ENCODE measurements around the gene CRYBB1.

Gene CRYBB1

GRCh38 chr22:26656891-26657851 is 39.3 kb upstream of the CRYBB1 start, which contains the start of gene MIAT:
TSS of gene MIAT (plus strand) at chr22:26657588.
- Histone ChIP-seq H3K9ac (peak within 1 kb of the TSS; percentile 71), H3K27me3 (peaks cover 40% of the 10 kb centered on the region), H3K4me2 (peak within 1 kb of the TSS; percentile 92), H3K27ac (peak within 1 kb of the TSS; percentile 43; the same call in 1 of the 2 replicates), H4K20me1 (no peaks in the 10 kb centered on the region), H3K9me3 (no peaks in the 10 kb centered on the region), H3K4me3 (peak within 1 kb of the TSS; percentile 59), H3K36me3 (no peaks in the 10 kb centered on the region), H3K4me1 (peaks cover 31% of the 10 kb centered on the region)
- TF ChIP-seq Cebpa-rat (IDR thresholded peaks at IDR 0.05) = no peak

DNA sequence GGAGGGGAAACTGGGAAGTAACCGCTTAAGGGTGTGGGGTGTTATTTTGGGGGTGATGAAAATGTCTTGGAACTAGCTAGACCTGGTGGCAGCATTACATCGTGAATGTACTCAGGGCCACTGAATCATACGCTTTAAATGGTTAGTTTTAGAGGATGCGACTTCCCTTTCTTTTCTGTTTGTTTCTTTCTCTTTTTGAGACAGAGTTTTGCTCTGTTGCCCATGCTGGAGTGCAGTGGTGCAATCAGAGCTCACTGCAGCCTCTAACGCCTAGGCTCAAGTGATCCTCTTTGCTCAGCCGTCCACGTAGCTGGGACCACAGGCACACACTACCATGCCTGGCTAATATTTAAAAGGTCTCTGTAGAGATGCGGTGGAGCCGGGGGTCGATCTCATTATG is 34.0 kb upstream of the CRYBB1 start:
- Histone ChIP-seq H3K27me3 (peaks cover 24% of the 10 kb centered on the region), H4K20me1 (no peaks in the 10 kb centered on the region), H3K4me3 (no peak overlapping the region), H3K4me2 (peak overlapping the region; percentile 11; the same call in 1 of the 2 replicates), H3K9ac (no peak overlapping the region), H3K4me1 (peaks cover 44% of the 10 kb centered on the region), H3K27ac (no peak overlapping the region), H3K9me3 (no peaks in the 10 kb centered on the region), H3K36me3 (no peaks in the 10 kb centered on the region)
- no peak for TF ChIP-seq Cebpa-rat (IDR thresholded peaks at IDR 0.05)

DNA sequence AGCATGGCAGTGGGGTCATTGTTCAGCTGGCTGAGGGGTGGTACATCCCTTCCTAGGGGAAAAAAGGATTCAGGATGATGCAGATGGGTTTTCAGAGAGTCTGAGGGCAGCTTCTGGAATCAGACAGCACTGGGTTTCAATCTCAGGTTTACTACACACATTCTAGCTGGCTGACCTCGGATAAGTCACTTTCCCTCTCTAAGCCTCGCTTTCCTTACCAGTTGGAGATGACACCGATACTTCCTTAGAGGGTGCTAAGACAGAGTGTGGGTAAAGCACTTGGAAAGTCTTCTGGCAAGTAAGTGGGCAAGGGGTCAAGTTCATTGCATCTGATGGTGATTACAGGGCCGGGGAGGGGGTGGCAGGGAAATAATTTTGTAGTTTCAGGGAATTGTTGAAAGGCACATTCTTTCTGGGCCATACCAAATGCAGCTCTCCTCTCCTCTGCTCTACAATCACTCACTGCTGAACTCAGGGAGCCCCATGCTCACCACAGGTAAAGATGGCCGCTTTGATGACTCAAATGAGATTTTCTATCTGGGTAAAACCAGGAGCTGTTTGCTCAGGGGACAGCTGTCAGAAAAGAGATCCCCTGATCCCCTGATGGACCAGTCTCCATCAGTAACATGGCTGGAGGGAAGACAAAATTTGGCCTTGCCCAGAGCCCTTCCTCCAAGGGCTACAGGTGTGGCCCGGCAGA is 33.0 kb upstream of the CRYBB1 start:
- TF ChIP-seq Cebpa-rat (IDR thresholded peaks at IDR 0.05) = no peak
- Histone ChIP-seq H3K9ac (no peak overlapping the region), H3K9me3 (no peaks in the 10 kb centered on the region), H3K4me2 (peak overlapping the region; percentile 11; the same call in 1 of the 2 replicates), H3K36me3 (no peaks in the 10 kb centered on the region), H3K27me3 (peaks cover 15% of the 10 kb centered on the region), H3K27ac (no peak overlapping the region), H4K20me1 (no peaks in the 10 kb centered on the region), H3K4me3 (no peak overlapping the region), H3K4me1 (peaks cover 53% of the 10 kb centered on the region)

- Histone ChIP-seq H3K27me3 (peaks cover 9% of the 10 kb centered on the region; the same call in 1 of the 2 replicates), H3K9ac (peak overlapping the region; percentile 44), H3K4me3 (peak overlapping the region; percentile 49), H3K4me2 (peak overlapping the region; percentile 87), H3K36me3 (no peaks in the 10 kb centered on the region), H3K27ac (peak overlapping the region; percentile 59), H4K20me1 (no peaks in the 10 kb centered on the region), H3K4me1 (peaks cover 74% of the 10 kb centered on the region), H3K9me3 (no peaks in the 10 kb centered on the region)
- no peak for TF ChIP-seq Cebpa-rat (IDR thresholded peaks at IDR 0.05)
Observed at GRCh38 chr22:26648528-26649388, 30.9 kb upstream of the CRYBB1 start.

- Histone ChIP-seq H3K4me2 (peak overlapping the region; percentile 87), H3K9me3 (no peaks in the 10 kb centered on the region), H3K27me3 (peaks cover 9% of the 10 kb centered on the region; the same call in 1 of the 2 replicates), H4K20me1 (no peaks in the 10 kb centered on the region), H3K27ac (peak overlapping the region; percentile 59), H3K4me1 (peaks cover 81% of the 10 kb centered on the region), H3K9ac (peak overlapping the region; percentile 44), H3K4me3 (peak overlapping the region; percentile 49), H3K36me3 (no peaks in the 10 kb centered on the region)
- TF ChIP-seq Cebpa-rat (IDR thresholded peaks at IDR 0.05) = no peak
Observed at GRCh38 chr22:26648011-26648497, 30.2 kb upstream of the CRYBB1 start.

DNA sequence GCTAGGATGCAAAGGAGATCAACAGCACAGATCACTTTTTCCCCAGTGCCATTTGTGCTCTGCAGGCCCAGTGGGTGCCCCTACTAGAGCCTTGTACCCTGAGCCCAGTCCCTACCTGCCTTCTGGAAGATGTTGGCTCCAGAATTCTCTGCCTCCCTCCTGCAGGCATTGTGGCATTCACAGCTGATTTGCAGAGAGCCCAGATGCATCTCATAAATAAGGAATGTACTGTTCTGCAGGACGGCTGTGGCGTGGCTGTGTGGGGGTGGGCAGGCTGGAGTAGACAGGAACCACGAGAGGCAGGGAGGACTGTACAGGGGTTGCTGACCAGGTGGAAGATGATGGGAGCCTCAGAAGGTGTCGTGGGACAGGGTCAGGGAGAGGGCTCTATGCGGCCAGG is 28.3 kb upstream of the CRYBB1 start:
- TF ChIP-seq Cebpa-rat (IDR thresholded peaks at IDR 0.05) = no peak
- no peaks in the 10 kb centered on the region for H3K9me3 ChIP-seq
- peaks cover 87% of the 10 kb centered on the region for H3K4me1 ChIP-seq
- H4K20me1 ChIP-seq = no peaks in the 10 kb centered on the region
- no peak overlapping the region for H3K4me3 ChIP-seq
- no peaks in the 10 kb centered on the region for H3K36me3 ChIP-seq
- 0 out of 2 replicates have a peak overlapping the region, but pooled peaks have one; percentile 0 for H3K27ac ChIP-seq
- H3K4me2 ChIP-seq = peak overlapping the region; percentile 87
- no peak overlapping the region for H3K9ac ChIP-seq
- peaks cover under 1% of the 10 kb centered on the region; the same call in 1 of the 2 replicates for H3K27me3 ChIP-seq

GRCh38 chr22:26643418-26644100 is 25.7 kb upstream of the CRYBB1 start:
- Histone ChIP-seq H3K27me3 (no peaks in the 10 kb centered on the region), H3K36me3 (no peaks in the 10 kb centered on the region), H3K4me1 (peaks cover 91% of the 10 kb centered on the region), H3K27ac (peak overlapping the region; percentile 85), H4K20me1 (no peaks in the 10 kb centered on the region), H3K9ac (peak overlapping the region; percentile 70; the same call in 1 of the 2 replicates), H3K9me3 (no peaks in the 10 kb centered on the region), H3K4me2 (peak overlapping the region; percentile 87), H3K4me3 (no peak overlapping the region)
- no peak for TF ChIP-seq Cebpa-rat (IDR thresholded peaks at IDR 0.05)

GRCh38 chr22:26642465-26643417 is 24.9 kb upstream of the CRYBB1 start:
- Histone ChIP-seq H3K9ac (peak overlapping the region; percentile 70), H3K27ac (peak overlapping the region; percentile 85), H3K36me3 (no peaks in the 10 kb centered on the region), H3K9me3 (no peaks in the 10 kb centered on the region), H3K27me3 (no peaks in the 10 kb centered on the region), H3K4me3 (no peak overlapping the region), H3K4me1 (peaks cover 91% of the 10 kb centered on the region), H4K20me1 (no peaks in the 10 kb centered on the region), H3K4me2 (peak overlapping the region; percentile 87)
- no peak for TF ChIP-seq Cebpa-rat (IDR thresholded peaks at IDR 0.05)

All from BLaER1 (cell line).